HG03175 (cell line): ENCODE results near the gene KLHL3.
A peak's percentile ranks its signal among the peaks of the same experiment; 100 is the strongest.
"Not testable (repeated sequence)": the region's sequence is repeated elsewhere in the genome, so short reads cannot be mapped to it uniquely, and the experiment has no call there.

Experiments
- ATAC-seq: cut with Tn5 transposase; IDR thresholded peaks from one replicate; pipeline ENCODE4 v1.9.1; 2021; ENCODE audit warnings: mild to moderate bottlenecking, moderate library complexity; ENCODE audit not compliant: unreplicated experiment

KLHL3 gene, protein sequence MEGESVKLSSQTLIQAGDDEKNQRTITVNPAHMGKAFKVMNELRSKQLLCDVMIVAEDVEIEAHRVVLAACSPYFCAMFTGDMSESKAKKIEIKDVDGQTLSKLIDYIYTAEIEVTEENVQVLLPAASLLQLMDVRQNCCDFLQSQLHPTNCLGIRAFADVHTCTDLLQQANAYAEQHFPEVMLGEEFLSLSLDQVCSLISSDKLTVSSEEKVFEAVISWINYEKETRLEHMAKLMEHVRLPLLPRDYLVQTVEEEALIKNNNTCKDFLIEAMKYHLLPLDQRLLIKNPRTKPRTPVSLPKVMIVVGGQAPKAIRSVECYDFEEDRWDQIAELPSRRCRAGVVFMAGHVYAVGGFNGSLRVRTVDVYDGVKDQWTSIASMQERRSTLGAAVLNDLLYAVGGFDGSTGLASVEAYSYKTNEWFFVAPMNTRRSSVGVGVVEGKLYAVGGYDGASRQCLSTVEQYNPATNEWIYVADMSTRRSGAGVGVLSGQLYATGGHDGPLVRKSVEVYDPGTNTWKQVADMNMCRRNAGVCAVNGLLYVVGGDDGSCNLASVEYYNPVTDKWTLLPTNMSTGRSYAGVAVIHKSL

DNA sequence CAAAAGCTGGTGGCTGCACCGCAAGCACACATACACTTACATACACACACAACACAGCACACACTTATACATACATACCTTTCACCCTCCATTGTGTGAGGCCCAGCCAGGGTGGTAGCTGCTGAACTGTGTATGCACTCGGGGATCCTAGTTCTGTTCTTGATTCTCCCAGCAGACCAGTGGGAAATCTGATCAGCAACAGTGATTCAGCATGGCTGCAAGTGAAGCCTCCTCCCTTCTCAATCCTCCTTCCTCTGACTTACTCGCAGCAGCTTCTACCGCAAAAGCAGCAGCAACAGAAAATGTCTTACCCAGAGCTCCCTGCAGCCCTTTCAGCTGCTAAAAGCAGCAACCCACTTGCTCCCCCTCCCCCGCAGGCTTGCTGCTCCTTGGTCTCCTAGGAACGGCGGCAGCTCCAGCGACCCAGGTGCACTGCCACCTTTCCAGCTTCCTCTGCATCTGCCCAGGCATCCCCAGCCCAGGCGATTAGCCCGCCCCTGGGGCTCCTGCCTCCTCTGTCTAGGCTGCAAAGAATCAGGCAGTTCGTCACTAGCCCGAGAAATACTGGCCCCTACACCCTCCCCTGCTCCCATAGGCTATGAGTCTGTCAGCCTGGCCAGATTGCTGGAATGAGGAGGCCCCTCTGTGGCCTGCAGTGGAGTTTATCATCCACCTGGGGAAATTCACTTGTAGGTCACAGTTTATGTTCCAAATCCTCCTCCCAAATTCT, at the start of gene KLHL3:
KLHL3 (minus strand) TSS at position 535 of the 730 bp plus-strand sequence; CDS start at position 92, 443 bp downstream.
- peak; percentile 48 for ATAC-seq

DNA sequence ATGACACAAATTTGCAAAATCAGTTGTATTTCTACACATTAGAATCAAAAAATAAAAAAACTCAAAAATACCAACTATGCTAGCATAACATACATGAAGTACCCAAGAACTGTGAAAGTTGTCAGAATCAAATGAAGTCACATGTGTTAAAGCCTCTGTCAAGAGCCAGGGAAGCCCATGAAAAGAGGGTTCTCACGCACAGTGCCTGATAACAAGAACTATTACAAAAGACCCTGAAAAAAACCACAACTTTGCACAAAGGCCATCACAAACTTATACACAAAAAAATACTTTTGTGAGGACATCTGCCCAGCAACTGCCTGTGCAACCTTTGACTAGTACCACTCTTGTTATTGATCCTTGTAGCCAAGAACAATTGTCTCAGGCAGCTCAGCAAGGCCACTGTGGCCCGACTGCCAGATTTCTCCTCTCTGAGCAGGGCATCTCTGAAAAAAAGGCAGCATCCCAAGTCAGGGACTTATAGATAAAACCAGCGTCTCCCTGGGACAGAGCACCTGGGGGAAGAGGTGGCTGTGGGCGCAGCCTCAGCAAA, 47.2 kb upstream of the KLHL3 start:
- ATAC-seq, result no peak

DNA sequence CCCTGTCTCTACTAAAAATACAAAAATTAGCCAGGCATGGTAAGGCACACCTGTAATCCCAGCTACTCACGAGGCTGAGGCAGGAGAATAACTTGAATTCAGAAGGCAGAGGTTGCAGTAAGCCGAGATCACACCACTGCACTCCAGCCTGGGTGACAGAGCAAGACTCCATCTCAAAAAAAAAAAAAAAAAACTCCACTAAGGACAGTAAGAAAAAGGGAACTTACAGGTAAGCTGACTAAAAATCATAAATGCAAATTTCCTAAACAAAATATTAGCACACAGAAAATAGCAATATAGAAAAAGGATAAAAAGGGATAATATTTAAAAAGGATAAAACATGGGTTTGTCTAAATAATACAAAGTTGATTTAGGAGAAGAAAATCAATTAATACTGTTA, 46.2 kb upstream of the KLHL3 start:
- ATAC-seq, result no peak

DNA sequence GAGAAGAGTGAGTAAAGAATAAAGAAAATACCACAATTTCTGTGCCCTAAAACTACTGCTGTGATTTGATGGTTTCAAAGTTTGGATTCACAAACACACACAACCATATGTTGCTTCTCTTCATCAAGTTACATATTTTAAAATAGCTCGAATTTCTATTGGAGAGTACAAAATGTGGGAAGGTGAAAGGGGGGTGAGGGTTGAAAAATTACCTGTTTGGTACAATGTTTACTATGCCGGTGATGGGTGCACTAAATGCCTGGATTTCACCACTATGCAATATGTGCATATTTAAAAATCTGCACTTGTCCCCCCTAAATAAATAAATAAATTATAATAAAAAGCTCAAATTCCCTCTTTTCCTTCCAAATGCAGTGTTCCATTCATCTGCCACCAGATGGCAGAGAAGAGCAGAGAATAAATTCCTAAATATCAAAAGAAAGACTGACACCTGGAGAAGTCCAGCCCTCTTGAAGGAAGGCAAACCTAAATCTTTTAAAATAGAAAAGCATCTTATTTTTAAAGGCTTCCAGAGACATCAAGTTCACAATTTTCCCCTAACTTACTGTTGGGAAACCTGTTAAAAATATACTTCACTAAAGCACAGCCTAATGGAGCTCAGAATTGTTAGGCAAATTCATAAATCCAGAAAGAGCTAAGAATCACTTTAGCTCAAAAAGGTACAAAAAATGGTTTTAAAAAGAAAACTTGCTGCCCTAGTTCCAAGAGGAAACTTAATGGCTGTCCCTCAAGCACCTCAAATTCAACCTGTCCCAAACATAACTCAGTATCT, 43.1 kb upstream of the KLHL3 start:
- no peak for ATAC-seq

DNA sequence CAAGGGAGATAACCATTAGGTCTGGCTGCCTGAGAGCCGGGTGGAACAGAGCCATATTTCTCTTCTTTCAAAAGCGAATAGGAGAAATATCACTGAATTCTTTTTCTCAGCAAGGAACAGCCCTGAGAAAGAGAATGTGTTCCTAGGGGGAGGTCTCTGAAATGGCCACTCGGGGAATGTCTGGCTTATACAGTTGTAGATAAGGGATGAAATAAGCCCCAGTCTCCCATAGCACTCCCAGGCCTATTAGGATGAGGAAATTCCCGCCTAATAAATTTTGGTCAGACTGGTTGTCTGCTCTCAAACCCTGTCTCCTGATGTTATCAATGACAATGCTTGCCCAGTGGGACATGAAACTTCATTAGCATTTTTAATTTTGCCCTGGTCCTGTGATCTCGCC, 32.0 kb upstream of the KLHL3 start:
- ATAC-seq, result not testable (repeated sequence)

DNA sequence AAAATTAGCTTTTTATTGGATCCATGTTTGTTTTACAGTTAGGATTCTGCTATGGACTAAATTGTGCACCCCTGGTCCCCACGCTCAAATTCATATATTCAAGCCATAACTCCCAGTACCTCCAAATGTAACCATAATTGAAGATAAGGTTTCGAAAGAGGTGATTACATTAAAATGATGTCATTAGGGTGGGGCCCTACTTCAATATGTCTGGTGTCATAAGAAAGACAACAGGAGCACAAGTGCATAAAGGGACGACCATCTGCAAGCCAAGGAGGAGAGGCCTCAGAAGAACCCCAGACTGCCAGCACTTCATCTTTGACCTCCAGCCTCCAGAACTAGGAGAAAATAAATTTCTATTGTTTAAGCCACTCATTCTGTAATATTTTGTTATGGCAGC, 25.7 kb upstream of the KLHL3 start:
- no peak for ATAC-seq

DNA sequence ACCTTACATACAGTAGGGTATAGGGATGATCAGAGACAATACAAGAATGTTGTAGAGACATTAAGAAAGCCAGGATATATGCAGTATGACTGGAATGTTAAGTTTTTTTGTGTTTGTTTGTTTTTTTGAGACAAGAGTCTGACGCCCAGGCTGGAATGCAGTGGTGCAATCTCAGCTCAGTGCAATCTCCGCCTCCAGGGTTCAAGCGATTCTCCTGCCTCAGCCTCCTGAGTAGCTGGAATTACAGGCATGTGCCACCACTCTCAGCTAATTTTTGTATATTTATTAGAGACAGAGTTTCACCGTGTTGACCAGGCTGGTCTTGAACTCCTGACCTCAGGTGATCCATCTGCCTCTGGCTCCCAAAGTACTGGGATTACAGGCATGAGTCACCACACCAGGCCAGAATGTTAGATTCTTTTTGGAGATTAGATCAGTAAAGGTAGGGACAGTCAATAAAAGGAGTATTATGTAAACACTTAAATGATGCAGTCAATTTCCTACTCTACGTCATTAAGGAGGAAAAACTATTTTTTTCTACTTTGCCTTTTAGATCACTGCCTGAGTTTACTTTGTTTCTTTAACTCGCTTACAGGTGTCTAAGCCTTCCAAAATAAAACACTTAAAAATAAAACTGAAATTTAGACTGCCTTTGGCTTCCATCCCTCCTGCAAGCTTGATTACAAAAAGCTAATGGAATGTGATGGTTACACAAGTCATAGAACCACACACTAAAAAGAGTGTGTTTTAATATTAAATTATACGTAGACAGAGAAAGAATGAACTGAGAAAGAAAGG, 25.0 kb upstream of the KLHL3 start:
- ATAC-seq, result no peak

DNA sequence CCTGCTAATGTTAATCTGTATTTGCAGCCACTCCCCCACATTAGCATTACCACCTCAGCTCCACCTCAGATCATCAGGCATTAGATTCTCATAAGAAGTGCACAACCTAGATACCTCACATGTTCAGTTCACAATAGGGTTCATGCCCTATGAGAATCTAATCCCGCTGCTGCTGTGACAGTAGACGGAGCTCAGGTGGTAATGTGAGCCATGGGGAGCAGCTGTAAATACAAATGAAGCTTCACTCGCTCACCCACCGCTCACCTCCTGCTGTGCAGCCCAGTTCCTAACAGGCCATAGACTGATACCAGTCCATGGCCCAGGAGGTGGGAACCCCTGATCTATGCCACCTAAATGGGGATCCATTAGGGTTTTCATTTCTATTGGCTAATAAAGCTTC, 24.4 kb upstream of the KLHL3 start:
- ATAC-seq, result no peak

DNA sequence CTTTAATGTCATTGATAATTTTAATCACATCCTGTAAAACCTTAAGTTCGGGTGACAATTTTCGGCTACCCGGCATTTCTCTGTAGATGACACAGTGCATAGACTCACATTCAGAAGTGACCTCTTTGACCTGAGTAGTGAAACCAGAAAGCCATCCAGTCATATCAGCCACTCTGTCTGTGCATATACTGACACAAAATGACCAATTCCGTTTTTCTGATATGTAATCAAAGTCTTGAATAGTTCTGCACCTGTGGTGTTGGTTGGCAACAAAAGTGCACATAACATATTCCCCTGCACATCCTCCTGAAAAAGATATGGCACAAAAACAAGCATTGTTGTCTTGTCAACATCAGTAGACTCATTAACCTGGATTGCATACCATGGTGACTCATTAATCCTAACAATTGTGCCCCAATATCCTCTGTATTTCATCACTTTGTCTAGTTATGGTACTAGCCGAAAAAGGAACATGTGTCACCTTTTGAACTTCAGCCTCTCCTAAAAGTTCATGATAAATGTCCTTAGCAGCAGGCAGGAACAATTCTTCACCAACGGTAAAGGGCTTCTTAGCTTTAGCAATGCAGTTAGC, 22.9 kb upstream of the KLHL3 start:
- ATAC-seq, result peak; percentile 55

DNA sequence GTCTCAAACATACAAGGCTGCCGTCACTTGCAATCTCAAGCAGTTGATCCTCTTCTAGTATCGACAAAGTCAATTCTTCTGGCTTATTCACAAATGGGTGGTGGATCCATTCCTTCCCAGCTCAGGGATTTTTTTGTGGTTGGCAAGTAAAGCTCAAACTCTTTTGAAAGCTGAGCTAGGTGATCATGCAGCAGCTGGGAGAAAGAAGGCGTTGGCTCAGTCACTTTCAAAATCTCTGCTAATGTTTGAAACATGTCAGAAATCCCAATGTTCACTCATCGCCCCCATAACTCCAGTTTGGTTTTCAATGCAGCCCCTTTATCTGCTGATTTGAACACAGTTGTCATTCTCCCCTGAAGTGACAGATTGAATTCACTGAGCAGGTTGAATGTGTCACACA, 22.2 kb upstream of the KLHL3 start:
- ATAC-seq, result no peak

DNA sequence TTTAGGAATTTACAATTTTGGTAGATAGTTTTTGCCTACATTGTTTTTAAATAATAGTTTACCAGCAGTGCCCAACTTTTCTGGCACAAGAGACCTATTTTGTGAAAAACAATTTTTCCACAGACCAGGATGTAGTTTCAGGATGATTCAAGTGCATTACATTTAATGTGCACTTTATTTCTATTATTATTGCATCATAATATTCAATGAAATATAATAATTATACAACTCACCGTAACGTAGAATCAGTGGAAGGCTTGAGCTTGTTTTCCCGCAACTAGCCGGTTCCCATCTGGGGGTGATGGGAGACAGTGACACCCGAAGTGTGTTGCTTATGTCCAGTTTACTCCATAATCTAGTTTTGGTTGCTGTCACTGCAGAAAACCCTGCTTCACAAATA, 21.7 kb upstream of the KLHL3 start:
- ATAC-seq, result no peak

DNA sequence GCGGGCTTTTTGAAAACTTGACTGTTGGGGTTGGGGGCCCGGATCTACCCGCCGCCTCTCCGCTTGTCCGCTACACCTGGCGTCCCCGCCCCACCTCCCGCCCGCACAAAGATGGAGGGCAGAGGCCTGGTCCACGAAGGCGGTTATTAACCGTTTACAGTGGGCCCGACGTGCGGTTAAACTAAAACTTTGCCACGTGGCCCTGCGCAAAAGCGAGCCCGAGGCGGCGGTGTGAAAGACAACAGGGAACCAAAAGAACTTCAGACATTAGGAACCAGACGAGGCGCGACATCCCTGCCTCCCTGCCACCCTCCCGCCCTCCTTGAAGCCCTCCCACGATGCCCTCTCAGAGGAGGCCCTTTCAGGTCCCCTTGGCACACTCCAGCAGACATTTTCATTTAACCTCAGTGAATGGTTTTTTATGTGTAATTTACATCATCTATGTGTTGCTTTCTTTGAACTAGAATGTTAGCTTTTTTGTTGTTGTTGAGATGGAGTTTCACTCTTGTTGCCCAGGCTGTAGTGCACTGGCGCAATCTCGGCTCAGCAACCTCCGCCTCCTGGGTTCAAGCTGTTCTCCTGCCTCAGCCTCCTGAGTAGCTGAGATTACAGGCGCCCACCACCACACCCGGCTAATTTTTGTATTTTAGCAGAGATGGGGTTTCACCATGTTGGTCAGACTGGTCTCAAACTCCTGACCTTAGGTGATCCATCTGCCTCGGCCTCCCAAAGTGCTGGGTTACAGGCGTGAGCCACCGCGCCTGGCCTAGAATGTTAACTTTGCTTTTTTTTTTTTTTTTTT, 19.3 kb upstream of the KLHL3 start:
- ATAC-seq, result peak; percentile 9

DNA sequence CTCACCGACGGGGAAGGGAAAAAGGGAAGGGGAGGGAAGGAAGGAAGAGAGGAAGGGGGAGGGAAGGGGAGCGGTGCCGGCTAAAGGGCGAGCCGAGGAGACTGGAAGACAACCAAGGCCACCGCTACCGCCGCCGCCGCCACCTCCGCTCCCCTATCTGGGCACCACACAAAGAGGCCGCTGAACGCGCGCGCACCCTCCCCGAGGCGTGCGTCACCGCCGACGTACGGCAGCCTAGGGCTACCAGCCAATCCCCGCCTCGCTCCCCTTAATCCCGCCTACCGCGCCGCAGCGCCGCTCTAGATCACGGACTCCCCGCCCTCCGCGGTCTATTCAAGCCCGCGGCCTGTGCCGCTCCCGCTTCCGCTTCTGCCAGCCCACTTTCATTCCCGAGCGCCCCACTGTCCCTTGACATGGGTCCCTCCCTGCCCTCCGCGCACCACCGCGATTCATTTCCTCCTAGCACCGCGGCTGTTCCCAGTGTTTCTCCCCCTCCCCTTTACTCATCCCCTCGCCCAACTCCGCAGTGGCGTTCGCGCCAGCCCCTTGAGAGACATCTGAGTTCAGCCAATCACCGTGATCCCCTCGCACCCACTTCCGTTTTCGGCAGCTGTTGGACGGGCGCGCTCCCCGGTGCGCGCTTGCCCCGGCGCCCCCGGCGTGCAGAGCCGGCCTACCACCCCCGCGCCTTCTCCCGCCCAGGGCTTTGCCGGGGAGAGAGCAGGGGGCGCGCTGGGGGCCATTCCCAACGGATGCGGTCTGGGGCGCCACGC, 18.5 kb upstream of the KLHL3 start, which contains the start of gene HNRNPA0:
HNRNPA0 (minus strand) TSS at position 176 of the 773 bp plus-strand sequence. CDS start 297 bp downstream, outside the sequence.
- peak; percentile 68 for ATAC-seq

DNA sequence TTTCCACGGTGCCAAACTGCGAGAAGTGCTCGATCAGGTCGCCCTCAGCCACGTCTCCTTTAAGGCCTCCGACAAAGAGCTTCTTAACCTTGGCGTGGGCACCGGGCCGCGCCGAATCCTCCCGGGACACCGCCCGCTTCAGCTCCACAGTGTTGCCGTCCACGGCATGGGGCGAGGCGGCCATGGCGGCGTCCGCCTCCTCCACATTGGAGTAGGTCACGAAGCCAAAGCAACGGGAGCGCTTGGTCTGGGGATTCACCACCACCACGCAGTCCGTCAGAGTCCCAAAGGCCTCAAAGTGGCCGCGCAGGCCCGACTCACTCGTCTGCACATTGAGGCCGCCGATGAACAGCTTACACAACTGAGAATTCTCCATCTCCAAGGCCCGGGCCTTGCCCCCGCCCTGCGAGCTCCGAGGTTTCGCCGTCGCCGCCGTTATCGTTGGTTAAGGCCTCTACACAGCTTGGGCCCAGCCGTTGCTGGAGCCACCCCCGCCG, 17.9 kb upstream of the KLHL3 start:
- peak; percentile 6 for ATAC-seq

DNA sequence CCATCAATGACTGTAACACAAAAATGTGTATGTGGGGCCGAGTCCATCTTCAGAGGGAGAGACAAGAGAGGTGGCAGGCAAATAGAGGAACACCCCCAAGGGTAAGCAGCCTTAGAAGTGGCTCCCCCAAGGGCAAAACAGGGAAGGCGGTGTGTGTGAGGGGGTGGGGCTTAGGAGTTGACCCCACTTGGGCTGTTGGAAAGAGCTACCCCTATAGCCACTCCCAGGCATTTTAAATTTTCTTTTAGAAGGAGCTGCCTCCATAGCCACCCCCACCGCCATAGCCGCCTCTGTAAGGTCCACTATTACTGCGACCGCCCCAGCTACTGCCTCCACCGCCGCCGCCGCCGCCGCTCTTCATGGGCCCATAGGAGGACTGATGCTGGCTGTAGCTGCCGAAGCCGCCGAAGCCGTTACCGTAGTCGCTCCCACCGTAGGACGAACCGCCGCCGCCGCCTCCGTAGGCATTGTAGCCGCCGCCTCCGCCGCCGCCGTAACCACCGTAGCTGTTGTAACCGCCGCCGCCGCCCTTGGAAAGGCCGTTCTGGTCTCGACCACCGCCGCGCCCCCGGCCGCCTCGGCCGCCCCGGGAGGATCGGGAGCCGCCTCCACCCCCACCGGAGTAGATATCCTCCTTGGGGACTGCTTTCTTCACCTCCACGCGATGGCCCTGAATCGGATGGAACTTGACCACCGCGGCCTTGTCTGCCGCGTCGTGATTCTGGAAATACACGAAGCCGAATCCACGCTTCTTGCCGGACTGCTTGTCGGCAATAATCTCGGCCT, 17.2 kb upstream of the KLHL3 start:
- no peak for ATAC-seq

DNA sequence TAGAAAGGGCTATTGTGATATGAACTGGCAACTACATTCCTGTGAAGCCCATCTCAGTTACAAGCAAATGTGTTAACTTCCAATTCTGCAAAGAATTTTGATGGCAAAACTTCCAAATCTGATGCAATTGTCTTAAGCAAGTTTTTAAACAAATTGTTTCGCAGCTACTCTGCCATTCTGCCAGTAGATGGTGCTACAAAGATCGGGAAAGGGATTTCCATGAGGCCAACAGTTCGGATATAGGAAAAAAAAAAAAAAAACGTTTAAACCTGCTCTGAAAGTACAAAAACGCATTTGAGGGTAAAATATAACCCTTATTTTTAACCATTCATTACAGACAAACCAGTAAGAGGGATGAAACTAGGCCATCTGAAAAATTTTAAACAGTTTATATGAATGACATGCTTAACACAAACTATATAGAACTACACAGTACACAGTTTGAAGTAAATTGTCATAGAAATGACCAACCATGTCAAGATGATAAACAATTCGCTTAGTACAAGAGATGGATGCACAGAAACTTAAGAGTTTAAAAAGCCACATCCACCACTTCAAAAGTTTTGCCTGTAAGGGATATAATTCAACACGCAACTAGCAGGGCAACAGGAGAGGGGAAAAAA, 16.1 kb upstream of the KLHL3 start:
- no peak for ATAC-seq
